Bronchial epithelial cell (primary cell): ENCODE results near the gene GALNT10. TPM values are rescaled to one million over a fixed set of nuclear protein-coding genes. Genes with fewer than 3 reads are reported as not detected.

Experiments
- DNase-seq: peaks from one replicate; pipeline ENCODE4 v3.0.0-alpha.2; 2010; ENCODE audit warnings: low read depth
- FAIRE-seq: peaks from 2 replicates; lab custom pipeline; 2011; peaks lifted over from hg19 to GRCh38; lab: Jason Lieb, UNC
- H3K27me3 ChIP-seq: 2 replicates; pipeline ENCODE4 v1.5.1; 2011; ENCODE audit warnings: low read length; ENCODE audit not compliant: control insufficient read depth, insufficient read depth
- H3K36me3 ChIP-seq: 2 replicates; pipeline ENCODE4 v1.5.1; 2011; ENCODE audit warnings: low read length; ENCODE audit not compliant: control insufficient read depth, insufficient read depth
- H3K4me3 ChIP-seq: 2 replicates; pipeline ENCODE4 v1.5.1; 2011; ENCODE audit warnings: mild to moderate bottlenecking, low read depth, low read length, control low read depth
- total RNA-seq: library from RNA; depleted of rRNA; stranded (reverse); fragments of >200 nt; gene quantifications from 2 replicates; pipeline ENCODE4 v1.2.1, GENCODE V29; 2014
- TF ChIP-seq, protein P1 (sequence below): IDR thresholded peaks from 2 replicates; pipeline ENCODE4 v1.5.1; 2011; ENCODE audit warnings: mild to moderate bottlenecking, moderate library complexity, low read length, control low read depth, inconsistent platforms; ENCODE audit not compliant: insufficient read depth, severe bottlenecking

The GALNT10 gene
- total RNA-seq, 1 donor from 2014 or later: 3.9 TPM

DNA sequence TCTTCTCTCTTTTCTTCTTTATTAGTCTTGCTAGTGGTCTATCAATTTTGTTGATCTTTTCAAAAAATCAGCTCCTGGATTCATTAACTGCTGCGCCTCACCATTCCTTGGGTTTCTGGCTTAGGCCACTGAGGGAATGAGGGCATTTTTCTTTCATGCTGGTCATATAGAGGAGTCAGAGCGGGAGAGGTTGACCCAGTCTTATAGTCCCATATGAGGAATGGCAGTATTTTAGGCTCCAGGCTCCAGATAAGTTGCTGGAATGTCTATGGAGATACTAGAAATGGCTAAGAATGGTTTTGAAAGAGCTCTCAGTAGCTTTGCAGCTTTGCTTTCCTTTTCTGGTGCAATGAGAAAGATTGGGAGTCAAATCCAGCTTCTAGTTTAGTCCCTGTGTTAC lies 58.2 kb downstream of the GALNT10 start:
- TF ChIP-seq, protein P1, sequence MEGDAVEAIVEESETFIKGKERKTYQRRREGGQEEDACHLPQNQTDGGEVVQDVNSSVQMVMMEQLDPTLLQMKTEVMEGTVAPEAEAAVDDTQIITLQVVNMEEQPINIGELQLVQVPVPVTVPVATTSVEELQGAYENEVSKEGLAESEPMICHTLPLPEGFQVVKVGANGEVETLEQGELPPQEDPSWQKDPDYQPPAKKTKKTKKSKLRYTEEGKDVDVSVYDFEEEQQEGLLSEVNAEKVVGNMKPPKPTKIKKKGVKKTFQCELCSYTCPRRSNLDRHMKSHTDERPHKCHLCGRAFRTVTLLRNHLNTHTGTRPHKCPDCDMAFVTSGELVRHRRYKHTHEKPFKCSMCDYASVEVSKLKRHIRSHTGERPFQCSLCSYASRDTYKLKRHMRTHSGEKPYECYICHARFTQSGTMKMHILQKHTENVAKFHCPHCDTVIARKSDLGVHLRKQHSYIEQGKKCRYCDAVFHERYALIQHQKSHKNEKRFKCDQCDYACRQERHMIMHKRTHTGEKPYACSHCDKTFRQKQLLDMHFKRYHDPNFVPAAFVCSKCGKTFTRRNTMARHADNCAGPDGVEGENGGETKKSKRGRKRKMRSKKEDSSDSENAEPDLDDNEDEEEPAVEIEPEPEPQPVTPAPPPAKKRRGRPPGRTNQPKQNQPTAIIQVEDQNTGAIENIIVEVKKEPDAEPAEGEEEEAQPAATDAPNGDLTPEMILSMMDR: no peak
- DNase-seq: no peak
- no peaks in the 10 kb centered on the region for H3K27me3 ChIP-seq
- no peak overlapping the region for H3K4me3 ChIP-seq
- no peaks in the 10 kb centered on the region for H3K36me3 ChIP-seq
- no peak for FAIRE-seq

DNA sequence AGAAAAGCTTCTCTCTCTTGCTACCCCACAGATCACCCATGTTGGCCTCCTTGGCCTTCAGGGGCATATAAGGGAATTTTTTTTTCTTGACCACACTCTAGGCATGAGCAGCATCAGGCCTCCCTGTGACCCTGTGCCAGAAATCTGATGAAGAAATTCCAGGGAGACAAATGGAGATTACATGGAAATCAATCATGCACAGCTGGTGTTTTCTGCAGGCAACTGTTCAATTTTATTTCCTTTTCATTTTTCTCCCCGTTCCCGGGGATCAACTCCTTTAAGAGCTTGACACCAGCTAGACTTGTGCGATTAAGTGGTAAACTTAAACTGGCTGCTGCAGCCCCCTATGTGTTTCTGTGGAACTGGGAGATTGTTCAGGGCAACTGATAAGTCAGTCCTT lies 59.3 kb downstream of the GALNT10 start:
- FAIRE-seq: no peak
- TF ChIP-seq, protein P1: no peak

DNA sequence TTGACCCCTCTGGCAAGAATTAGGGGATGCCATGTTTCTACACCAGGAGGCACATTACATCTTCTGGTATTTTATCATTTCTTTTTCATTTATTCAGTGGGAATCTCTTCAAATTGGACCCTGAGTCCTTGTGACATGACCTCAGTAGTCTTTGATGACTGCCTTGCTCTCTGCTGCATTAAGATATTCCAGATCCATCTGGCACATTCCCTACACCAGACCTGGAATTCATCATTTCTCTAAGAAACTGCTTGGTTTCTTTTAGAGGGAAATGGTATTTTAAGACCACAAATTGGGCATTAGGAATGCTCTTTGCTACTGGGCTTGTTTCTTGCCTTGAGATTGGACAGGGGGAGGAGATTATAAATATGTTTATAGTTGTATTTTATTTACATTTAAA lies 61.0 kb downstream of the GALNT10 start:
- no peak overlapping the region for H3K4me3 ChIP-seq
- no peaks in the 10 kb centered on the region for H3K27me3 ChIP-seq
- TF ChIP-seq, protein P1: no peak
- no peaks in the 10 kb centered on the region for H3K36me3 ChIP-seq
- DNase-seq: no peak
- no peak for FAIRE-seq

More for the DNA sequence above, 59.3 kb downstream of the GALNT10 start:
- H3K36me3 ChIP-seq: no peaks in the 10 kb centered on the region
- H3K27me3 ChIP-seq: no peaks in the 10 kb centered on the region
- H3K4me3 ChIP-seq: no peak overlapping the region
- DNase-seq: no peak

DNA sequence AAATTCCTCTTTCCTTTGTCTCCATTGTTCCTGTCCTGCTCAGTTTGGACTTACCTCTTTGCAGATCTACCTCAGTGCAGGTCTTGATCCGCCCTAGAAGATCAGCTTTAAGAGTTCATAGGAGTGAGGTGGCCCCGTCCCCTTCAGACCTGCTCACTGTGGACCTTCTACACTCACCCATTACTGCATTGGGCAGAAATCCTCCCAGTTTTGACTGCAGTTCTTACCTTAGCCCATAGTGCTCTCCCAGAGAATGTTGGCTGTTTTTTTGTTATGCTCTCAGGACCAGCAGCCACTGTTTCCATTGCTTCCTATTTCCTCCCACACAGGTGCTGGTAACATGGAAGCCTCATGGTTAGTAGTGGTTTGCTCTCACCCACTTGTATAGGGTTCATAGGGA lies 63.3 kb downstream of the GALNT10 start:
- H3K4me3 ChIP-seq: no peak overlapping the region
- DNase-seq (no peak), FAIRE-seq (no peak)
- H3K27me3 ChIP-seq: no peaks in the 10 kb centered on the region
- no peaks in the 10 kb centered on the region for H3K36me3 ChIP-seq
- TF ChIP-seq, protein P1: no peak

DNA sequence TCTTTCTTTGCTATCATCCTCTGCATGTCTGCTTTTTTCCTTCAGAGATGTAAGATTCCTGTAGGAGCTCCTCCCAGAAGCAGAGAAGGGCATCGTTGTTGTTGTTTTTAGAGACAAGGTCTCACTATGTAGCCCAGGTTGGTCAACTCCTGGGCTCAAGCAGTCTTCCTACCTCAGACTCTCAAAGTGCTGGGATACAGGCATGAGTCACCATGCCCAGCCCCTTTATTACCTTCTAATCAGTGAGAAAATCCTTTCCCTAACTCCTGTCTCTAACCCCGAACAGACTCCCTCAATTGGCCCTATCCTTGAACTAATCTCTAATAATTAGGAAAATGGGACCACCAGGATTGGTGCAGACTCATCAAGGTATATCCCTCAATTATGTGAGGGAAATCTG lies 64.4 kb downstream of the GALNT10 start:
- no peak for FAIRE-seq
- DNase-seq: no peak
- H3K4me3 ChIP-seq: no peak overlapping the region
- no peaks in the 10 kb centered on the region for H3K36me3 ChIP-seq
- H3K27me3 ChIP-seq: no peaks in the 10 kb centered on the region
- TF ChIP-seq, protein P1: no peak

DNA sequence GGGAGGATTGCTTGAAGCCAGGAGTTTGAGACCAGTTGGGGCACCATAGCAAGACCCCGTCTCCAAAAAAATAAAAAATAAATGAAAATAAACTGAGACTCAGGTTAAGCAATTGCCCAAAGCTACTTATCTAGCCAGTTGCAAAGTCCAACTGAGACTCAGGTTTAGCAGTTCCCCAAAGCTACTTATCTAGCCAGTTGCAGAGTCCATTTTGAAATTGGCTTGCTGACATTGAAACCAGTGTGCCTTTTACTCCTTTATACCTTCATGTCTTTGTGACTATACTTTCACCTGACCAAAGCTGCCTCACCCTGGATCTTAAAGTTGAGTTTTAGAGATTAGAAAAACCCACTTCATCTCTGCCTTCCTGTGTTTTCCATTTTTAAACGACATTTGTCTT lies 66.5 kb downstream of the GALNT10 start:
- TF ChIP-seq, protein P1: no peak
- H3K4me3 ChIP-seq: no peak overlapping the region
- H3K36me3 ChIP-seq: no peaks in the 10 kb centered on the region
- no peaks in the 10 kb centered on the region for H3K27me3 ChIP-seq
- FAIRE-seq (no peak), DNase-seq (no peak)
